GM21529 (cell line): ENCODE data around the gene SSMEM1.
"Not testable (repeated sequence)": the region's sequence is repeated elsewhere in the genome, so short reads cannot be mapped to it uniquely, and the experiment has no call there.

Experiments
- ATAC-seq: cut with Tn5 transposase; IDR thresholded peaks from one replicate; pipeline ENCODE4 v1.9.1; 2021; ENCODE audit not compliant: unreplicated experiment

The SSMEM1 gene

DNA sequence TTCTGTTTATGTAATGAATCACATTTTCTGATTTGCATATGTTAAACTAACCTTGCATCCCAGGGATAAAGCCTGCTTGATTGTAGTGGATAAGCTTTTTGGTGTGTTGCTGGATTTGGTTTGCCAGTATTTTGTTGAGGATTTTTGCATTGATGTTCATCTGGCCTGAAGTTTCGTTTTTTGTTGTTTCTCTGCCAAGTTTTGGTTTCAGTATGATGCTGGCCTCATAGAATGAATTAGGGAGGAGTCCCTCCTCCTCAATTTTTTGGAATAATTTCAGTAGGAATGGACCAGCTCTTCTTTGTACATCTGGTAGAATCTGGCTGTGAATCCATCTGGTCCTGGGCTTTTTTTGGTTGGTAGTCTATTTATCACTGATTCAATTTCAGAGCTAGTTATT, 35.8 kb downstream of the SSMEM1 start:
- ATAC-seq, result not testable (repeated sequence)

DNA sequence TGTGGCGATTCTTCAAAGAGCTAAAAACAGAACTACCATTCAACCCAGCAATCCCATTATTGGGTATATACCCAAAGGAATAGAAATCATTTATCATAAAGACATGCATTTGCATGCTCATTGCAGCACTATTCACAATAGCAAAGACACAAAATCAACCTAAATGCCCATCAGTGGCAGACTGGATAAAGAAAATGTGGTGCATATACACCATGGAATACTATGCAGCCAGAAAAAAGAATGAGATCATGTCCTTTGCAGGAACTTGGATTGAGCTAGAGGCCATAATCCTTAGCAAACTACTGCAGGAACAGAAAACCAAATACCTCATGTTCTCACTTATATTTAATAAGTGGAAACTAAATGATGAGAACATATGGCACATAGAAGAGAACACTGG, 38.8 kb downstream of the SSMEM1 start:
- not testable (repeated sequence) for ATAC-seq

DNA sequence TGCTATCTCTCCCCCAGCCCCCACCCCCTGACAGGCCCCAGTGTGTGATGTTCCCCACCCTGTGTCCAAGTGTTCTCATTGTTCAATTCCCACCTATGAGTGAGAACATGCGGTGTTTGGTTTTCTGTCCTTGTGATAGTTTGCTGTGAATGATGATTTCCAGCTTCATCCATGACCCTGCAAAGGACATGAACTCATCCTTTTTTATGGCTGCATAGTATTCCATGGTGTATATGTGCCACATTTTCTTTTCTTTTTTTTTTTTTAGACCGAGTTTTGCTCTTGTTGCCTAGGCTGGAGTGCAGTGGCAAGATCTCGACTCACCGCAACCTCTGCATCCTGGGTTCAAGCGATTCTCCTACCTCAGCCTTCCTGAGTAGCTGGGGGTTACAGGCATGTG, 41.2 kb downstream of the SSMEM1 start:
- not testable (repeated sequence) for ATAC-seq

DNA sequence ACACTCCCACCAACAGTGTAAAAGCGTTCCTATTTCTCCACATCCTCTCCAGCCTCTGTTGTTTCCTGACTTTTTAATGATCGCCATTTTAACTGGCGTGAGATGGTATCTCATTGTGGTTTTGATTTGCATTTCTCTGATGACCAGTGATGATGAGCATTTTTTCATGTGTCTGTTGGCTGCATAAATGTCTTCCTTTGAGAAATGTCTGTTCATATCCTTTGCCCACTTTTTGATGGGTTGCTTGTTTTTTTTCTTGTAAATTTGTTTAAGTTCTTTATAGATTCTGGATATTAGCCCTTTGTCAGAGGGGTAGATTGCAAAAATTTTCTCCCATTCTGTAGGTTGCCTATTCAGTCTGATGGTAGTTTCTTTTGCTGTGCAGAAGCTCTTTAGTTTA, 42.0 kb downstream of the SSMEM1 start:
- ATAC-seq, result not testable (repeated sequence)

DNA sequence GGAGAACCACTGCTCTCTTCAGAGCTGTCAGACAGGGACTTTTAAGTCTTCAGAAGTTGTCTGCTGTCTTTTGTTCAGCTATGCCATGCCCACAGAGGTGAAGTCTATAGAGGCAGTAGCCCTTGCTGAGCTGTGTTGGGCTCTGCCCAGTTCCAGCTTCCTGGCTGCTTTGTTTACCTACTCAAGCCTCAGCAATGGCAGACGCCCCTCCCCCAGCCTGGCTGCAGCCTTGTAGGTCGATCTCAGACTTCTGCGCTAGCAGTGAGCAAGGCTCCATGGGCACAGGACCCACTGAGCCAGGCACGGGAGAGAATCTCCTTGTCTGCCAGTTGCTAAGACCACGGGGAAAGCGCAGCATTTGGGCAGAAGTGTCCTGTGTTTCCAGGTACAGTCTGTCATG, 46.9 kb downstream of the SSMEM1 start:
- ATAC-seq, result no peak

DNA sequence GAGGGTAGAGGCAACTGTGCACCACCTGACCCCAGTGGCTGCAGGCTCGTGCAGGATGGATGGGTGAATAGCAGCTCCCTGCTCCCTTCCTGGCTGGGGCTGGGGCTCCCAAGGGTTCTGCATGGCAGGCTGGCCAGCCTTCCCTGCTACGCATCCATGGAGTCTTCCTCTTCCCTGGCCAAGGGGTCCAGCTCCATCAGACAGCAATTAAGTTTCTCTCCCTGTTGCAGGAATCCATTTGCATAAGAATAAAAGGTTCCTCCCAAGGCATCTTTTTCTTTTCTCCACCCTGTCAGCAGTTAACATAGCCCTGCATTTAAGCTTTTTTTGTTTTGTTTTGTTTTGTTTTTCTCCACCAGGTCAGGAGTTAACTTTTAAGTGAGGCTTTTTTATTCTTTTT, 49.0 kb downstream of the SSMEM1 start:
- no peak for ATAC-seq

DNA sequence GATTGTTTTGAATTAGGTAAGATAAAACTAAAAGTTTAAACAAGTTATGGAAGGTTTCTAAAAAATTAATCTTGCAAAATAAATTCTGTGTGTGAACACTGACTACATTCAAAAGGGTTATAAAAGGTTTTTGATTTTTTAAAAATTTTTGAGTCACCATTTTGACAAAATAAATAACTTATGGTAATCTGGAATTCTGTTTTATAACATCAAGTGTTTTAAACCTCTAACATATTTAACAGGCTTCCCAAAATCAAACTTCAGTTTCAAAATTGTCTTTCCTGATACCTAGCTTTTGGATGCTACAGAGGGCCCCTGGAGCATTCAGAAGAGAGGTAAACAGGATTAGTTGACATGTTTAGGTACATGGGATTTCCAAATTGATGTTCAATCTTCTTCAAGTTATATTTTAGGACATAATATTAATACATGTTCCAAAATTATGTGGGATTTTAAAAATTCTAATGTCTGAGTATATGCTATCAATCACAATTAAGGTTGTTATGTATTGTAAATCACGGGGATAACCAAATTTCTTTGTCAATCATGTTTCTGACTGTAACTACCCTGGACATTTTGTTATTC, 50.9 kb downstream of the SSMEM1 start:
- no peak for ATAC-seq

DNA sequence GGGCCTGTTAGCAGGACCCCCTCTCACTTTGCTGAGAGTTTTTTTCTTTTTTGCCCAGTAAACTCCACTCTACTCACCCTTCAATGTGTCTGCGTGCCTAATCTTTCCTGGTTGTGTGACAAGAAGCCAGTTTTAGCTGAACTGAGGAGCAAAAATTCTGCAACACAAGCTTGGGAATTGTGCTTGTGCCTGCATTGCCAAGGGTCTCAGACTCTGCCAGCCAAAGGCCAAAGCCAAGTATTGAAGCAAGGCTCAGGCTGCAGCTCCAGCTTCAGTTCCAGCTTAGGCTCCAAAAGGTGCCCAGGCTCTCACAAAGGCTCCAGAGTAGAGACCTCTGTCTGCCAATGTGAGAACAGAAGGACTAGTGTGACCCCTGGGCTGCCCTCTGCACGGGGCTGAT, 54.8 kb downstream of the SSMEM1 start:
- no peak for ATAC-seq

DNA sequence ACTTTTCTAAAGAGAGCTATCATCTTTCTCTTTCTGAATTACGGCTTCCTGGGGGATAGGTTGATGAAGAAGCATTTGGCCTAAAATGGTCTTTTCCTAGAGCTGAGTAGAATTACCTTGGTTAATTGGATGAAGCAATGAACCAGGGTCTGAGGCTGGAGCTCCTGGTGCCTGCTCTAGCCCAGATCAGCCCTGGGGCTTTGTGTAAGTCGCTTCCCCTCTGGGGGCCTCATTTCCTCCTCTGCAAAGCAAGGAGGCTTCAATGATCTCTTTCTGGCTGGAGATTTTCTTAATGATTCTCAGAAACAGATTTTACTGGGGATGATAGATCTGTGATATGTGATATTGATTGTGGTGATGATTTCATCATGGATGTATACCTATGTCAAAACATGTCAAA, 55.5 kb downstream of the SSMEM1 start:
- no peak for ATAC-seq
